ENCODE results near the gene KCNQ1. TPM values are rescaled to one million over a fixed set of nuclear protein-coding genes. Genes with fewer than 3 reads are reported as not detected.

Gene KCNQ1
- total and polyA plus RNA-seq, 7 experiments from 2014 or later = 14.7 to 46.4 (median 36.9) TPM

DNA sequence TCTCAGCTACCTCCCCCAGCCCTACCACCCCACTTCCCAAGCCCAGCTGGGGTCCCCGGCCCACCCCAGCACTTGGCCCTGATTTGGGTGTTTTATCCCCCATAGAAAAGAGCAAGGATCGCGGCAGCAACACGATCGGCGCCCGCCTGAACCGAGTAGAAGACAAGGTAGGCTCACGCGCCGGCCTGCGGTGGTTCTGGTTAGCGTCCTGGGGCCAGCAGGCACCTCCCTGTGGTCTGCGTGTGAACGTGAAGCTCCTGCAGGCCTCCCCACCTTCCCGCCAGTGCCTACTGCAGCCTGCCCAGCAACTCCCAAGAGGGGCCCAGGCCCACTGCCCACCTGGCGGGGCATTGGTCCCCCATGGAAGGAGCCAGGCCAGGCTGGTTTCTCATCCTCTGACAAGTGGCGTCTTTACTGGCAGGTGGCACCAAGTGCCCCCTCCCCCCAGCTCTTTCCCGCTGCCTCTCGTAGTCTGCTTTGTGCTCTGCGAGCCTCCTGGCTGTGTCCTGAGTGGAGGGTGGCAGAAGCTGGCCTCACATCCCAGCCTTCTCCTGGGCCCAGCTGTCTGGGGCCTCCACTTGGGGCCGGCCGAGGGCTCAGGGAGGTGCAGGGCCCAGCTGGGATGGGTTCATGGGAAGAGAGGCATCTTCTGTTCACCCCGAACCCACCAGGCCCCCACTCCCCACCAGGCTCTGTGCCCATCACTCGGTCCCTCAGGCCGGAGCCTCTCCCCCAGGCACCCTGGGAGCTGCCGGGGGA lies 333.2 kb downstream of the KCNQ1 start:
- H3K27me3 ChIP-seq (ENCODE audit: control insufficient read depth in 2 of 2, insufficient read depth in 2 of 2, low read length in 2 of 2) = no peaks in the 10 kb centered on the region
- Mint-ChIP-seq H3K36me3 (peaks cover 0 to 31% (median 6%) of the 10 kb centered on the region in 5 donors), H3K27me3 (peaks cover 0 to under 1% (median 0%) of the 10 kb centered on the region in 5 donors), H3K4me3 (no peak overlapping the region), H3K4me1 (peaks cover 5 to 23% (median 16%) of the 10 kb centered on the region in 7 donors), H3K9me3 (peaks cover 0 to 2% (median 0%) of the 10 kb centered on the region in 11 donors), H3K27ac (no peak overlapping the region)
- peak in 2 of 9 donors; percentile 5 to 17 for DNase-seq
- ChIA-PET POLR2A (no interaction called here), CTCF (no interaction called here)
- H3K9me3 ChIP-seq (ENCODE audit: control insufficient read depth in 2 of 3, low read length in 3 of 3) = no peaks in the 10 kb centered on the region
- H3K27ac ChIP-seq (ENCODE audit: low read depth, low read length) = no peak overlapping the region
- peaks cover 0 to 47% (median 0%) of the 10 kb centered on the region in 3 experiments for H3K36me3 ChIP-seq (ENCODE audit: control insufficient read depth in 2 of 3, insufficient read depth in 3 of 3, low read length in 3 of 3)
- H3K4me3 ChIP-seq (ENCODE audit: low read length) = no peak overlapping the region
- ATAC-seq = no peak
- intact Hi-C loops (cut with micrococcal nuclease) = no loop called here
- no peaks in the 10 kb centered on the region for H3K4me1 ChIP-seq (ENCODE audit: control insufficient read depth in 2 of 2, insufficient read depth in 2 of 2, low read length in 2 of 2)

DNA sequence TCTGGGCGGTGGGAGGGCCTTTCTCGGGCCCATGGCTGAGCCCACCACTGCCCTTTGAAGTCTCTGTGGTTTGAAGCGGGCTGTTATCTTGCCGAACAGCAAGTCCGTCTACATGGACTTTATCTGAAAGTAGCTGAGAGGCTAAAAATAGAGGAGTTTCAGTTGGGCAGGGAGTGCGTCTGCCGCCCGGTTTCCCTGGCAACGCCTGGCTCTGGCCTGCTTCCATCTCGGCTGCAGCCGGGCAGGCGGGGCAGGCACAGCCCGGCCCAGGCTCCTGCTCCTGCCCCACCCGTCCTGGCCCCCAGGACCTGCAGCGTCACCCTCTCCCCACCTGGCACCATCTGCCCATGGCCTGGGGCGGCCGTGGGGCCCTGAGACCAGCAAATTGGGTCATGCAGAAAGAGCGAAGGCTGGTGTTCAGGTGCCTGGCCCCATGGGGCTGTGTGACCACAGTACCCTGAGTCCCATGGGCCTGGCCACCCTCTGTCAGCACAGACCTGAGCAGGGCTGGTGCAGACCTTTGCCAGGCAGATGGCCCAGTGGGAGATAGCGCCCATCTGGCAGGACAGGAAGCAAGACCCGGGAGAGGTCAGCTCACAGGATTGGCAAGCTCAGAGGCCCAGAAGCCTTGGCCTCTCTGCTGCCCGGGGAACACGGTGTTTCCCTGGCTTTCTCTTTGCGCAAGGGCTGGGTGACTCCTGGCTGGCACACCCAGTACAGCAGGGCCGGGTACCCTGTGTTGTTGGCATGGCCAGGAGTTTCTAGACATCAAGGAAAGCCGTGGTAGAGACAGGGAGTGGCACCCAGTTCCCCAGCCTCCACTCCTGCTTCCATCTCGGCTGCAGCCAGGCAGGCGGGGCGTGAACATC lies 334.1 kb downstream of the KCNQ1 start:
- Histone ChIP-seq H3K27me3 (ENCODE audit: control insufficient read depth in 2 of 2, insufficient read depth in 2 of 2, low read length in 2 of 2) (no peaks in the 10 kb centered on the region), H3K4me3 (ENCODE audit: low read length) (no peak overlapping the region), H3K9me3 (ENCODE audit: control insufficient read depth in 2 of 3, low read length in 3 of 3) (no peaks in the 10 kb centered on the region), H3K36me3 (ENCODE audit: control insufficient read depth in 2 of 3, insufficient read depth in 3 of 3, low read length in 3 of 3) (peaks cover 0 to 46% (median 0%) of the 10 kb centered on the region in 3 experiments), H3K27ac (ENCODE audit: low read depth, low read length) (no peak overlapping the region), H3K4me1 (ENCODE audit: control insufficient read depth in 2 of 2, insufficient read depth in 2 of 2, low read length in 2 of 2) (no peaks in the 10 kb centered on the region)
- intact Hi-C loops (cut with micrococcal nuclease) = no loop called here
- DNase-seq (peak in 2 of 9 donors; percentile 4 to 16), ATAC-seq (peak; percentile 44)
- H3K27me3 Mint-ChIP-seq = peaks cover 0 to 8% (median 0%) of the 10 kb centered on the region in 5 donors
- H3K4me1 Mint-ChIP-seq = peaks cover under 1 to 17% (median 8%) of the 10 kb centered on the region in 7 donors
- peaks cover 0 to 30% (median 8%) of the 10 kb centered on the region in 5 donors for H3K36me3 Mint-ChIP-seq
- CTCF ChIA-PET = no interaction called here
- H3K9me3 Mint-ChIP-seq = peaks cover 0 to 2% (median 0%) of the 10 kb centered on the region in 11 donors
- POLR2A ChIA-PET = no interaction called here
- H3K4me3 Mint-ChIP-seq = no peak overlapping the region
- H3K27ac Mint-ChIP-seq = no peak overlapping the region

DNA sequence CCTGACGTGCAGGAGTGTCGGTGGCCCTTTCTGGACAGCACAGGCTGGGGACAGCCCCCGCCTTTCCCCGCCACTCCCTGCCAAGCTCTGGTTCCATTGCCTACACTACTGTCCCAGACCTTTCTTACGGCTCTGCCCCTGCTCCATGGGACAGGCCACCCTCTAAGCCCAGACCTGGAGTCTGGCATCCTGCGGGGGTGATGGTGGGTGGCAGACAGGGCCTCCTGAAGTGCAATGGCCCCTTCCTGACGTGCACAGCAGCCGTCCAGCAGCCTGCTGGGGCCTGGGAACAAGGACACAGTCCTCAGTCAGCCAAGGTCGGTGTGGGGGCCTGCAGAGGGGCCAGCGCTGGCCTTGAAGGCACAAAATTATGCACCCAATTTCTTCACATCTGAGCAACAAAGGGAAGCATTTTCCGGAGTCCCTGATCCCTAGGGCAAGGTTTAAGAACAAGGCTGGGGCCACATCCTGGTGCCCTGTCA lies 334.7 kb downstream of the KCNQ1 start:
- H3K27me3 ChIP-seq (ENCODE audit: control insufficient read depth in 2 of 2, insufficient read depth in 2 of 2, low read length in 2 of 2) = no peaks in the 10 kb centered on the region
- peaks cover 0 to 2% (median 0%) of the 10 kb centered on the region in 11 donors for H3K9me3 Mint-ChIP-seq
- peaks cover 0 to 12% (median 7%) of the 10 kb centered on the region in 7 donors for H3K4me1 Mint-ChIP-seq

DNA sequence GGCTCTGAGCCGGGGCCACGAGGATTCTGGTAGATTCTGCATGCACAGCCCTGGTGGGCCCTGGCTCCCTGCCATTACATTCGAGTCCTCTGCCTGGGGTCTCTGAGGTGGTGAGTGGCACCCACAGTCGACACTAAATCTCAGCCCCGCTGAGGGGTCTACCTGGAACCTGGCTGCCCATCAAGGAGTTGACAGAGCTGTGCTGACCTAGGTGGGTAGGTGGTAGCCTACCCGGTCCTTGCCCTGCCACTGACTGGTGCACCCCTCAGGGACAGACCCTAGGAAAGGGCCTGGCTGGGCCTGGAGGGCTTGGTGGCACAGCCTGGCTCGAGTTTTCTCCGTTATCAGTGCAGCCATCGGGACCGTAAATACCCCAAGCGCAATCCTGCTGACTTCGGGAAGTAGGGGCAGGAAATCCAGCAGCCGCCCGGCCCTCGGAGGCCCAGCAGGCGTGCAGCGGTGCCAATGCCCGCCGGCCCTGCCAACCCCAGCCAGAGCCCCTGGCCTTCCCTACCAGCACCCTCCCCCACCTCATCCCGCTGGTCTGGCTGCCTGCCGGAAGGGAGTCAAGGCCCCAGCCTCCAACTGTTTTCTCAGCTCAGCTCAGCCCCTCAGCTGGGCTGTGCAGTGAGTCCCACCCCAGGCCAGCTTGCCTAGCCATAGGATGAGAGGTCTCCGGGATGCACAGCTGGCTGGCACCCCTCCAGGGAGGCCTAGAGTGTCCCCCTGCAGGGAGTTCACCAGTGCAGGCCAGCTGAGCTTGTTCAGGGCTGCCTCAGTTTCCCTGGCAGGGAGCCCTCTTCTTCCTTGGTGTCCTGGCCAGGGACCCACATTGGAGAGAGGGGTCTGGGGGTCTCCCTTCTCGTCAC lies 335.4 kb downstream of the KCNQ1 start:
- no peaks in the 10 kb centered on the region for H3K9me3 ChIP-seq (ENCODE audit: control insufficient read depth in 2 of 3, low read length in 3 of 3)
- no peaks in the 10 kb centered on the region for H3K4me1 ChIP-seq (ENCODE audit: control insufficient read depth in 2 of 2, insufficient read depth in 2 of 2, low read length in 2 of 2)
- peaks cover 0 to 17% (median 0%) of the 10 kb centered on the region in 5 donors for H3K27me3 Mint-ChIP-seq
- no peaks in the 10 kb centered on the region for H3K27me3 ChIP-seq (ENCODE audit: control insufficient read depth in 2 of 2, insufficient read depth in 2 of 2, low read length in 2 of 2)
- POLR2A ChIA-PET = no interaction called here
- intact Hi-C loops (cut with micrococcal nuclease) = no loop called here
- no peak overlapping the region for H3K4me3 Mint-ChIP-seq
- ATAC-seq = no peak
- peaks cover 0 to 2% (median 0%) of the 10 kb centered on the region in 11 donors for H3K9me3 Mint-ChIP-seq
- H3K4me1 Mint-ChIP-seq = peaks cover 0 to 7% (median 1%) of the 10 kb centered on the region in 7 donors
- no peak overlapping the region for H3K4me3 ChIP-seq (ENCODE audit: low read length)
- H3K36me3 ChIP-seq (ENCODE audit: control insufficient read depth in 2 of 3, insufficient read depth in 3 of 3, low read length in 3 of 3) = peaks cover 0 to 44% (median 0%) of the 10 kb centered on the region in 3 experiments
- DNase-seq = peak in 2 of 9 donors; percentile 6 to 14
- no peak overlapping the region for H3K27ac ChIP-seq (ENCODE audit: low read depth, low read length)
- peaks cover 0 to 30% (median 8%) of the 10 kb centered on the region in 5 donors for H3K36me3 Mint-ChIP-seq
- no peak overlapping the region for H3K27ac Mint-ChIP-seq
- CTCF ChIA-PET = no interaction called here

More for the DNA sequence above, 334.7 kb downstream of the KCNQ1 start:
- ChIA-PET CTCF (no interaction called here), POLR2A (no interaction called here)
- no peak overlapping the region for H3K27ac ChIP-seq (ENCODE audit: low read depth, low read length)
- H3K27ac Mint-ChIP-seq = no peak overlapping the region
- no peak overlapping the region for H3K4me3 Mint-ChIP-seq
- no peaks in the 10 kb centered on the region for H3K4me1 ChIP-seq (ENCODE audit: control insufficient read depth in 2 of 2, insufficient read depth in 2 of 2, low read length in 2 of 2)
- intact Hi-C loops (cut with micrococcal nuclease) = no loop called here
- H3K36me3 Mint-ChIP-seq = peaks cover 0 to 30% (median 8%) of the 10 kb centered on the region in 5 donors
- peaks cover 0 to 12% (median 0%) of the 10 kb centered on the region in 5 donors for H3K27me3 Mint-ChIP-seq
- no peak overlapping the region for H3K4me3 ChIP-seq (ENCODE audit: low read length)
- peaks cover 0 to 46% (median 0%) of the 10 kb centered on the region in 3 experiments for H3K36me3 ChIP-seq (ENCODE audit: control insufficient read depth in 2 of 3, insufficient read depth in 3 of 3, low read length in 3 of 3)
- ATAC-seq = no peak
- H3K9me3 ChIP-seq (ENCODE audit: control insufficient read depth in 2 of 3, low read length in 3 of 3) = no peaks in the 10 kb centered on the region
- DNase-seq = peak in 1 of 9 donors; percentile 10

DNA sequence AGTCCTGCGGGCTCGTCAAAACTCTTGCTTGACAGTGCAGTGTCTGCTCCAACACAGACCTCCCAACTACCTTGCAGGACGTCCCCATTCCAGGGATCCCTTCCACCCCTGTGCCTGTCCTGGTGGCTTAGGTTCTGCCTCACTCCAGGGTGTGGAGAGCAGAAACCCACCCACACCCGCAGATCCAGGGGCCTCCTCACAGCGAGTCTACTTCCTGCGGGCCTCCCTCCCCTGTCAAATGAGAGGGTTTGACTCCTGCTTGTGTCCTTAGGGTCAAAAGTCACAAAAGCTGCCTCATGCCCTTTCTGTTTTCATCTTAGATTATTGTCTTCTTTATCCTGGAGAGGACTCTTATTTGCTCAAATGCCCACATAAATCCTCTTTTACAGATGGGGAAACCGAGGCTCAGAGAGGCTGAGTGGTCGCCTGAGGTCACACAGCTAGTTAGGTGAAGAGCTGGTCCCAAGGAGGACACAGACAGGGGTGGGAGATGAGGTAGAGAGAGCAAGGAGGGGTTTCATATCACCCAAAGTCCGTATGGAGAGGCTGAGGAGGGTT lies 336.1 kb downstream of the KCNQ1 start:
- H3K27me3 Mint-ChIP-seq = peaks cover 0 to 18% (median 0%) of the 10 kb centered on the region in 5 donors
- ChIA-PET POLR2A (no interaction called here), CTCF (no interaction called here)
- no peak overlapping the region for H3K4me3 Mint-ChIP-seq
- peaks cover 0 to 2% (median 0%) of the 10 kb centered on the region in 11 donors for H3K9me3 Mint-ChIP-seq
- Histone ChIP-seq H3K9me3 (ENCODE audit: control insufficient read depth in 2 of 3, low read length in 3 of 3) (no peaks in the 10 kb centered on the region), H3K27me3 (ENCODE audit: control insufficient read depth in 2 of 2, insufficient read depth in 2 of 2, low read length in 2 of 2) (no peaks in the 10 kb centered on the region), H3K4me1 (ENCODE audit: control insufficient read depth in 2 of 2, insufficient read depth in 2 of 2, low read length in 2 of 2) (no peaks in the 10 kb centered on the region), H3K4me3 (ENCODE audit: low read length) (no peak overlapping the region), H3K36me3 (ENCODE audit: control insufficient read depth in 2 of 3, insufficient read depth in 3 of 3, low read length in 3 of 3) (peaks cover 0 to 38% (median 0%) of the 10 kb centered on the region in 3 experiments), H3K27ac (ENCODE audit: low read depth, low read length) (no peak overlapping the region)
- ATAC-seq (no peak), DNase-seq (peak in 2 of 9 donors; percentile 2 to 16)
- peaks cover 0 to 30% (median 11%) of the 10 kb centered on the region in 5 donors for H3K36me3 Mint-ChIP-seq
- H3K4me1 Mint-ChIP-seq = peaks cover 0 to 11% (median 1%) of the 10 kb centered on the region in 7 donors
- H3K27ac Mint-ChIP-seq = peak overlapping the region in 2 of 9 donors; percentile 10 to 13
- intact Hi-C loops (cut with micrococcal nuclease) = no loop called here

Data from naive thymus-derived CD4-positive, alpha-beta T cell (primary cell).